ENCODE measurements around the gene SREK1IP1.

DNA sequence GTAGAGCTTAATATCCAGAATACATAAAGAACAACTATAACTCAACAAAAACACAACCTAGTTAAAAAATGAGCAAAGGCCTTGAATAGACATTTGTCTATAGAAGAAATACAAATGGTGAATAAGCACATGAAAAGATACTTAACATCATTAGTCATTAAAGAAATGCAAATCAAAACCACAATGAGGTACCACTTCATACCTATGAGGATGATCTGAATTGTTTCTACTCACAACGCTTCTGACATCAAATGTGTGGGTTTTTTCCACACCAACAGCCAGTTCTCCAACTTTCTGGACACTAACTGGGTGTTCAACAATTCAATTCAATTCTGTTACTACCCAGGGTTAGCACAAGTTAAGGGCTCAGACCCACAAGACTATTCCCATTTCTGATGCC is 22.0 kb downstream of the SREK1IP1 start:
- TF ChIP-seq, protein P1, sequence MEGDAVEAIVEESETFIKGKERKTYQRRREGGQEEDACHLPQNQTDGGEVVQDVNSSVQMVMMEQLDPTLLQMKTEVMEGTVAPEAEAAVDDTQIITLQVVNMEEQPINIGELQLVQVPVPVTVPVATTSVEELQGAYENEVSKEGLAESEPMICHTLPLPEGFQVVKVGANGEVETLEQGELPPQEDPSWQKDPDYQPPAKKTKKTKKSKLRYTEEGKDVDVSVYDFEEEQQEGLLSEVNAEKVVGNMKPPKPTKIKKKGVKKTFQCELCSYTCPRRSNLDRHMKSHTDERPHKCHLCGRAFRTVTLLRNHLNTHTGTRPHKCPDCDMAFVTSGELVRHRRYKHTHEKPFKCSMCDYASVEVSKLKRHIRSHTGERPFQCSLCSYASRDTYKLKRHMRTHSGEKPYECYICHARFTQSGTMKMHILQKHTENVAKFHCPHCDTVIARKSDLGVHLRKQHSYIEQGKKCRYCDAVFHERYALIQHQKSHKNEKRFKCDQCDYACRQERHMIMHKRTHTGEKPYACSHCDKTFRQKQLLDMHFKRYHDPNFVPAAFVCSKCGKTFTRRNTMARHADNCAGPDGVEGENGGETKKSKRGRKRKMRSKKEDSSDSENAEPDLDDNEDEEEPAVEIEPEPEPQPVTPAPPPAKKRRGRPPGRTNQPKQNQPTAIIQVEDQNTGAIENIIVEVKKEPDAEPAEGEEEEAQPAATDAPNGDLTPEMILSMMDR (IDR thresholded peaks at IDR 0.05), result no peak
- no peak for TF ChIP-seq EZH2 (IDR thresholded peaks at IDR 0.05; ENCODE audit: borderline replicate concordance, insufficient read depth, low read depth, low read length, poor library complexity, severe bottlenecking)

All from B cell (primary cell).